ENCODE measurements around the gene SWT1. TPM values are rescaled to one million over a fixed set of nuclear protein-coding genes. Genes with fewer than 3 reads are reported as not detected.

Gene SWT1
- total and polyA plus RNA-seq, 2 of the 13 experiments (the other 11 are each of a cell fraction or from before 2014, with no cell fraction given) = 1.7 to 2.5 TPM

GRCh38 chr1:185241127-185241526, 84.2 kb downstream of the SWT1 start (continued):
- no peak for TF ChIP-seq GMEB2 (CRISPR knock-in tag; IDR thresholded peaks at IDR 0.05; ENCODE audit: low read depth)
- no peak for TF ChIP-seq CSRNP1 (CRISPR knock-in tag; IDR thresholded peaks at IDR 0.05)
- TF ChIP-seq RFXANK (CRISPR knock-in tag; IDR thresholded peaks at IDR 0.05) = no peak
- TF ChIP-seq XBP1 (CRISPR knock-in tag; IDR thresholded peaks at IDR 0.05) = no peak
- no peak for TF ChIP-seq ZNF629 (CRISPR knock-in tag; conservative IDR thresholded peaks at IDR 0.05)
- TF ChIP-seq ZNF784 (CRISPR knock-in tag; IDR thresholded peaks at IDR 0.05; ENCODE audit: borderline replicate concordance) = no peak
- no peak for TF ChIP-seq BATF2 (CRISPR knock-in tag; IDR thresholded peaks at IDR 0.05)
- no peak for TF ChIP-seq MAFK (conservative IDR thresholded peaks at IDR 0.05 in 1 of 2, IDR thresholded peaks at IDR 0.05 in 1 of 2; ENCODE audit: low read length in 2 of 2)
- TF ChIP-seq MYNN (CRISPR knock-in tag; IDR thresholded peaks at IDR 0.05; ENCODE audit: low read depth) = no peak
- TF ChIP-seq ZNF781 (CRISPR knock-in tag; IDR thresholded peaks at IDR 0.05; ENCODE audit: borderline replicate concordance, not compliant biosample characterization) = no peak
- TF ChIP-seq ZSCAN30 (CRISPR knock-in tag; IDR thresholded peaks at IDR 0.05) = no peak
- TF ChIP-seq TEAD3 (CRISPR knock-in tag; optimal IDR thresholded peaks at IDR 0.05; ENCODE audit: borderline replicate concordance) = no peak
- no peak for TF ChIP-seq ZNF468 (CRISPR knock-in tag; IDR thresholded peaks at IDR 0.05)
- no peak for TF ChIP-seq HDAC2 (CRISPR knock-in tag; IDR thresholded peaks at IDR 0.05)
- no peak for TF ChIP-seq SNAPC2 (CRISPR knock-in tag; IDR thresholded peaks at IDR 0.05)
- TF ChIP-seq RARA (CRISPR knock-in tag; IDR thresholded peaks at IDR 0.05) = peak; percentile 83

Data from HepG2 (cell line).